Dedifferentiated amniotic fluid mesenchymal stem cell (primary cell): Measurements from ENCODE around the gene CCNJ.
A peak's percentile ranks its signal among the peaks of the same experiment; 100 is the strongest.

Experiments used
- DNase-seq: peaks from one replicate; pipeline ENCODE4 v3.0.0-alpha.2; 2016; ENCODE audit errors: extremely low spot score

The CCNJ gene

GRCh38 chr10:96056787-96057186 lies 13.4 kb downstream of the CCNJ start:
- no peak for DNase-seq

- DNase-seq, result no peak
These were observed 17.8 kb downstream of the CCNJ start for GRCh38 chr10:96061232-96061631.

GRCh38 chr10:96072674-96073073 lies 29.3 kb downstream of the CCNJ start:
- no peak for DNase-seq

- DNase-seq, result no peak
These were observed 30.3 kb downstream of the CCNJ start for GRCh38 chr10:96073722-96074121.

GRCh38 chr10:96074776-96075175 lies 31.4 kb downstream of the CCNJ start:
- no peak for DNase-seq

GRCh38 chr10:96075977-96076376 lies 32.6 kb downstream of the CCNJ start:
- DNase-seq, result no peak

- no peak for DNase-seq
These were observed 33.8 kb downstream of the CCNJ start for GRCh38 chr10:96077156-96077555.

- no peak for DNase-seq
These were observed 38.8 kb downstream of the CCNJ start for GRCh38 chr10:96082153-96082552.

GRCh38 chr10:96082748-96083147 lies 39.4 kb downstream of the CCNJ start:
- DNase-seq, result no peak

GRCh38 chr10:96089116-96089515 lies 45.7 kb downstream of the CCNJ start:
- no peak for DNase-seq

GRCh38 chr10:96089670-96090462 lies 46.5 kb downstream of the CCNJ start:
- peak; percentile 94 for DNase-seq

- DNase-seq, result no peak
These were observed 47.0 kb downstream of the CCNJ start for GRCh38 chr10:96090463-96090800.

GRCh38 chr10:96092999-96093767 lies 49.8 kb downstream of the CCNJ start:
- DNase-seq, result no peak

- no peak for DNase-seq
These were observed 50.6 kb downstream of the CCNJ start for GRCh38 chr10:96093948-96094347.

- DNase-seq, result no peak
These were observed 53.6 kb downstream of the CCNJ start for GRCh38 chr10:96096958-96097357.

- no peak for DNase-seq
These were observed 54.5 kb downstream of the CCNJ start for GRCh38 chr10:96097865-96098264.

GRCh38 chr10:96107623-96108038 lies 64.2 kb downstream of the CCNJ start:
- DNase-seq, result no peak
